Measurements from ENCODE around the gene FOXC2. TPM values are rescaled to one million over a fixed set of nuclear protein-coding genes. Genes with fewer than 3 reads are reported as not detected.

Gene FOXC2
- total and polyA plus RNA-seq, 10 of the 15 experiments (the other 5 are each of a cell fraction or from before 2014, with no cell fraction given), result not detected

- H3K4me1 ChIP-seq (ENCODE audit: control insufficient read depth, insufficient read depth, low read length), result no peaks in the 10 kb centered on the region
- WGBS (ENCODE audit: insufficient coverage, insufficient replicate concordance, low lambda C conversion rate, missing lambda C conversion rate), result 31% methylated on average over 9 of the region's 10 CpGs
- H3K79me2 ChIP-seq (ENCODE audit: control insufficient read depth, insufficient read depth, low read length), result no peaks in the 10 kb centered on the region
- TF ChIP-seq NFXL1 (IDR thresholded peaks at IDR 0.05; ENCODE audit: borderline replicate concordance) (no peak), CBX3 (IDR thresholded peaks at IDR 0.05; ENCODE audit: borderline replicate concordance, low read depth) (no peak), NR2C1 (IDR thresholded peaks at IDR 0.05) (no peak), PAX8 (IDR thresholded peaks at IDR 0.05) (no peak), KDM1A (IDR thresholded peaks at IDR 0.05; ENCODE audit: borderline replicate concordance) (no peak), ZBTB40 (IDR thresholded peaks at IDR 0.05; ENCODE audit: borderline replicate concordance) (no peak), FOXM1 (IDR thresholded peaks at IDR 0.05; ENCODE audit: low read depth, low read length) (no peak), CBX5 (IDR thresholded peaks at IDR 0.05; ENCODE audit: low read depth) (no peak), RAD21 (IDR thresholded peaks at IDR 0.05; ENCODE audit: insufficient read depth, low read depth, low read length) (no peak), SUZ12 (IDR thresholded peaks at IDR 0.05; ENCODE audit: unreplicated experiment) (no peak)
- no peak overlapping the region for H3K4me2 ChIP-seq (ENCODE audit: control insufficient read depth, insufficient read depth)
- intact Hi-C loops (cut with micrococcal nuclease; ENCODE audit: unreplicated experiment), result no loop called here
- peaks cover 0 to 1% of the 10 kb centered on the region in 2 experiments; a peak in 2 of 4 replicates for H3K27me3 ChIP-seq (replicated peaks in 1 of 2; ENCODE audit: control insufficient read depth in 2 of 2, insufficient read depth in 2 of 2, low read length in 1 of 2)
- CTCF ChIA-PET, result no interaction called here
- no peak overlapping the region for H3K27ac ChIP-seq (ENCODE audit: control insufficient read depth, insufficient read depth)
- H4K20me1 ChIP-seq (ENCODE audit: control insufficient read depth, insufficient read depth), result no peaks in the 10 kb centered on the region
- RAD21 ChIA-PET (ENCODE audit: unreplicated experiment), result no interaction called here
- no peaks in the 10 kb centered on the region for H3K9me3 ChIP-seq (replicated peaks; ENCODE audit: control insufficient read depth, insufficient read depth, low read length)
- H3K36me3 ChIP-seq (ENCODE audit: control insufficient read depth in 2 of 2, insufficient read depth in 2 of 2, low read length in 1 of 2), result no peaks in the 10 kb centered on the region
- no peak overlapping the region for H3K4me3 ChIP-seq
- POLR2A ChIA-PET, result no interaction called here
- no peak for FAIRE-seq
- ATAC-seq, result no peak
- DNase-seq (ENCODE audit: low read depth, low spot score), result no peak
- SMC1A ChIA-PET (ENCODE audit: uncharacterized antibody, unreplicated experiment), result no interaction called here
- no peak overlapping the region for H3K9ac ChIP-seq (ENCODE audit: control insufficient read depth, insufficient read depth, low read length)
- H2AFZ ChIP-seq (ENCODE audit: control insufficient read depth, low read depth, low read length), result no peak overlapping the region
- no TSS peak for BruUV-seq (replicated peaks)
- in situ Hi-C loops (cut with MboI), result no loop called here
Observed at GRCh38 chr16:86609661-86610060, 43.0 kb downstream of the FOXC2 start.
